Urinary bladder (tissue), 4 donors: ENCODE results near the gene CHD6. TPM values are rescaled to one million over a fixed set of nuclear protein-coding genes. Genes with fewer than 3 reads are reported as not detected.

ENCODE experiments used
- DNase-seq: peaks from one replicate; pipeline ENCODE4 v3.0.0-alpha.2; 2015; ENCODE audit errors: extremely low spot score
- H3K27ac ChIP-seq: one replicate; pipeline ENCODE4 v1.5.1; 2013; ENCODE audit warnings: low read depth, mild to moderate bottlenecking, moderate library complexity
- H3K36me3 ChIP-seq: one replicate; pipeline ENCODE4 v1.6.1; 2013; ENCODE audit warnings: mild to moderate bottlenecking, moderate library complexity; ENCODE audit not compliant: insufficient read depth
- H3K4me1 ChIP-seq: one replicate; pipeline ENCODE4 v1.6.1; 2013; ENCODE audit warnings: mild to moderate bottlenecking, moderate library complexity; ENCODE audit not compliant: insufficient read depth
- H3K4me3 ChIP-seq: one replicate; pipeline ENCODE4 v1.5.1; 2013; ENCODE audit warnings: low read depth, low read length
- WGBS: extraction: QIAGEN DNeasy Blood & Tissue Kit; methylation state at CpG from one replicate; pipeline ENCODE4 v1.1.7; 2013; 5-methylcytosine and 5-hydroxymethylcytosine counted together
- polyA plus RNA-seq: library from polyadenylated mRNA; stranded (reverse); fragments of 200-250 nt; gene quantifications from one replicate; pipeline ENCODE4 v1.2.3, GENCODE V29; 2013
- total RNA-seq: library from RNA; depleted of rRNA; stranded (reverse); fragments of >200 nt; gene quantifications from one replicate; pipeline ENCODE4 v1.2.3, GENCODE V29; 2014
- donor health status: healthy with polysubstance abuse.
- donor health status: healthy.

CHD6 gene
- total and polyA plus RNA-seq, 2 donors = 11.6 to 61.5 TPM

DNA sequence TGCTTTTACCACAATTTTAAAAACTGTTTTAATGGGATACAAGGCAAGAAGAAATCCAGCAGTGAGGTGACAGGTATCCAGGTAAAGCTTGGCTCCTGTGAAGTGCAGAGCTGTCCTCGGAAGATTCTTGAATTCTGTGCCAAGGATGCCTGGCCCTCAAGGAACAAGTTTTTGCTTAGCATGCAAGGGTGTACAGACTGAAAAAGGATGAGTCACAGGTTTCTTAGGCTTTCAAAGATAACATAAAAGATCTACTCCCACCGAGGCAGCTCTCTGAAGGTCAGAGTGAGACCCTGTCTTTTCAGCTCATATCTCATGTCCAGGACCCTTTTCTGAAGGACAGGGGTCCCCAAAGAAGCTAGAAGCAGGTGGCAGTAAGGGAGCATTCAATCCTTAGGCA, 83.3 kb downstream of the CHD6 start:
- H3K27ac ChIP-seq = no peak overlapping the region
- no peaks in the 10 kb centered on the region for H3K4me1 ChIP-seq
- WGBS = 64% methylated on average over 2 of the region's 2 CpGs
- no peaks in the 10 kb centered on the region for H3K36me3 ChIP-seq
- no peak overlapping the region for H3K4me3 ChIP-seq
- no peak for DNase-seq

DNA sequence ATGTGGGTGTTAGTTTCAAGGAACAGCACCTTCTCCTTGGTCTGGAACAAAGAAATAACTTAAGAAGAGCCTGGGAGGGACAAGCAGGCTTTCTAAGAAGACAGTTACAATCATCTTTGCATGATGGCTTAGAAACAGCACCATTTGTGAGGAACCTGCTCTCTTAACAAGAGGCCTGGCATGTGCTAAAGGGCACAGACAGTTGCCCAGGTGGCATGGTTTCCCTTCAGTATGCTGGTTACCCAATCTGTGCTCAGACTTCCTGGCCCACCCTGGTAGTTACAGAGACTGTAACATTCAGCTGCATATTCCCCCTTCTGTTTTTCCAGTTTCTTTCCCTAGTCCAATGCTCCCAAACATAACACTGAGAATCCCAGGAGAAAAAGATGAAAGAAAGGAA, 84.0 kb downstream of the CHD6 start:
- no peaks in the 10 kb centered on the region for H3K4me1 ChIP-seq
- no peak for DNase-seq
- no peak overlapping the region for H3K4me3 ChIP-seq
- no peak overlapping the region for H3K27ac ChIP-seq
- no peaks in the 10 kb centered on the region for H3K36me3 ChIP-seq

DNA sequence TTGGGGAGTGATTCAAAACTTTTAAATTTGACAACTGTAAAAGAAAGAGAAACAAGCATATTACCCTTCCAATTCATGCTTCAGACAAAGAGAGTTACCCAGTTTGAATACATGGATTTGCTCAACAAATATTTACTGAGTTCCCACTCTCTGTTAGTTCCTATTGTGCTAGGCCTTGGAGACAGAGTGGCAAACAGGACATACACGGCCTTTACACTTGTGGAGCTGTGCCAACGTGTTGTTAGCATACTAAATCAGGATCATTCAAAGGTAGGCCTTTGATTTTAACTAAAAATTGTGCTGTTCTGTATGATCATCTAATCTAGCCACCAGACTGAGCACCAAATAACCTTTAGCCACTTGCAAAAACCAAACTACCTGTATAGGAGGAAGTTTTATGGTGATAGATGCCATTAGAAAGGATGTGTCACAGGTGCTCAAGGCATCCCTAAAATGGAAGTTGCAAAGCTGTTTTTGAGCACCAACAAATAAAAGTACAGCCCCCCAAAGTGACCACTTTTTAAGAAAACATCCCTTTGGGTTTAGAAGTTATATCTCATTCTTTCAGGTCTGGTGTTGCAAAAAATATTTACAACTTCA, 84.5 kb downstream of the CHD6 start:
- no peak overlapping the region for H3K4me3 ChIP-seq
- WGBS = 69% methylated on average over 2 of the region's 2 CpGs
- no peaks in the 10 kb centered on the region for H3K36me3 ChIP-seq
- H3K27ac ChIP-seq = no peak overlapping the region
- DNase-seq = no peak
- H3K4me1 ChIP-seq = no peaks in the 10 kb centered on the region

- Histone ChIP-seq H3K36me3 (no peaks in the 10 kb centered on the region), H3K4me1 (no peaks in the 10 kb centered on the region), H3K4me3 (no peak overlapping the region), H3K27ac (no peak overlapping the region)
- WGBS = 96% methylated on average over 11 of the region's 11 CpGs
- no peak for DNase-seq
Observed at GRCh38 chr20:41532935-41533334, 85.2 kb downstream of the CHD6 start.

DNA sequence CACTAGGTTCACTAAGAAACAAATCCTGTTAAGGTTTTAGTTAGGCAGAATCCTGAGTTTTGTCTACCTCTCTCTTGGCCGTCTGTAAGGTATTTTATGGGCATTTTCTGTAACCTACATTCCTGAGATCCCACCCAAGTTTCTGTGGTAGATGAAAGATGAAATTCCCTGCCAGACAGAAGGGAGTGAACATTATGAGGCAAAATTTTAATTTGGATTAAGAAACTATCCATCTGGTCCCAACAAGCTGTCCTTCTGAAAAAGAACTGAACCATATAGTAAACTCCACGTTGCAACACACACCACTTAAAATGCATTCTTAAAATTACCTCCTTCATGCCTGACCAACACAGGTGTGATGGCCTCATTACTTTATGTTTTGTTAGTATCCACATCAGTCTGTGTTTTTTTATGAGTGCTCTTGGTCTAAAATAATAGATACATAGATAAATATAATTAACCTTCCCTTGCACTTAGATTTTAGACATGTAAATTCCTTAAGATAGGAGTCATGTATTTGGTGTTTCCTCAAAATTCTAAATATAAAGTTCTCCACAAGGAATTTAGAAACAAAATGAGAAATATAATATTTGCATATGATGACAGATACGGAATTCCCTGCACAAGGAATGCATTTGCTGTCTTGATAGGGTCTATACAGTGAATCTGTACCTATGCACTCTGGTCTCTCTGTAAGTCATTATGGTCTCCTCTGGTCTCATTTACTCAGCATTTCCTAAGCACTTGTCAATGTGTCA, 86.5 kb downstream of the CHD6 start:
- WGBS = 70% methylated on average over 3 of the region's 3 CpGs
- DNase-seq = no peak
- Histone ChIP-seq H3K4me1 (no peaks in the 10 kb centered on the region), H3K4me3 (no peak overlapping the region), H3K27ac (no peak overlapping the region), H3K36me3 (no peaks in the 10 kb centered on the region)

GRCh38 chr20:41530923-41531322, 87.3 kb downstream of the CHD6 start:
- 90% methylated on average over 1 of the region's 1 CpG for WGBS
- H3K36me3 ChIP-seq = no peaks in the 10 kb centered on the region
- H3K27ac ChIP-seq = no peak overlapping the region
- no peak for DNase-seq
- H3K4me3 ChIP-seq = no peak overlapping the region
- no peaks in the 10 kb centered on the region for H3K4me1 ChIP-seq

DNA sequence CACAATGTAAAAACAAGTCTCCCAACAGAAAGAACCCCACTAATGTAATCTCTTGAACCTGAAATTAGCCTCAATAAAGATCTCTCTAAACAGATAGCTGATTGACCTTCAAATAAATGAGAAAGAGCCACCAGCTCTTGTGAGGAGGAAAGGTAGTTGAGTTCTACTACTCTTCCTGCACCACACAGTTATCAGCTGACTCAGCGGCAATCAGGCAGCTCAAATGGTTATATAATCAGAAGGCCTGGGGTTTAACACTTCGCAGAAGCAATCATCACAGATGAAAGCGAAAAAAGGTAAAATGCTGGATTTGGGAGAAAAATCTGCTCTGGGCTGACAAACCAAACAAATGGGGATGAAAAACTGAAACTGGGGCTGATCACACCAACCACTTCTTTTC, 91.8 kb downstream of the CHD6 start:
- no peaks in the 10 kb centered on the region for H3K36me3 ChIP-seq
- H3K4me1 ChIP-seq = peaks cover 2% of the 10 kb centered on the region
- DNase-seq = no peak
- H3K27ac ChIP-seq = no peak overlapping the region
- H3K4me3 ChIP-seq = no peak overlapping the region
- WGBS = 72% methylated on average over 3 of the region's 3 CpGs

GRCh38 chr20:41524980-41525613, 93.1 kb downstream of the CHD6 start:
- WGBS = 55% methylated on average over 6 of the region's 6 CpGs
- peak; percentile 14 for DNase-seq
- H3K36me3 ChIP-seq = no peaks in the 10 kb centered on the region
- H3K4me3 ChIP-seq = no peak overlapping the region
- peaks cover 2% of the 10 kb centered on the region for H3K4me1 ChIP-seq
- H3K27ac ChIP-seq = no peak overlapping the region

DNA sequence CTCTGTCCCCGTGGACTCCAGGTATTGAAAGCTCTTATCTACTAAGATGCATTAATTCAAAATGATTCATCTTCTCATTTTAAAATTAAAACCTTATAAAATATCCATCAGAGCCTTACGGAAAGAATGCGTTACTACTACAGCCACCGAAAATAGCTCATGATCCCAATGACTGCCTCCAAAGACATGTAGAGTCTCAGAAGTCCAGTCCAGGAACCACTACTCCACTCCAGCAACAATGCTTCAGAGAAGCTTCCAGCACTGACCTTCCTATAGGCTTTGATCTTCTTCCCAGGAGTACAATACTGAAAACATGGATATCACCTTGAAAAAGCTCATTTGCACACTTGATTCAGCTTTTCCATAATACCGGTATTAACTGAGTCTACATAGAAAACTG, 94.3 kb downstream of the CHD6 start:
- H3K4me1 ChIP-seq = peaks cover 2% of the 10 kb centered on the region
- no peak overlapping the region for H3K4me3 ChIP-seq
- no peak overlapping the region for H3K27ac ChIP-seq
- H3K36me3 ChIP-seq = peaks cover 2% of the 10 kb centered on the region
- DNase-seq = no peak
- WGBS = 83% methylated on average over 5 of the region's 5 CpGs

- no peak for DNase-seq
- Histone ChIP-seq H3K36me3 (peaks cover 2% of the 10 kb centered on the region), H3K27ac (no peak overlapping the region), H3K4me3 (no peak overlapping the region), H3K4me1 (no peaks in the 10 kb centered on the region)
- WGBS = 62% methylated on average over 2 of the region's 2 CpGs
Observed at GRCh38 chr20:41513829-41514228, 104.3 kb downstream of the CHD6 start.

DNA sequence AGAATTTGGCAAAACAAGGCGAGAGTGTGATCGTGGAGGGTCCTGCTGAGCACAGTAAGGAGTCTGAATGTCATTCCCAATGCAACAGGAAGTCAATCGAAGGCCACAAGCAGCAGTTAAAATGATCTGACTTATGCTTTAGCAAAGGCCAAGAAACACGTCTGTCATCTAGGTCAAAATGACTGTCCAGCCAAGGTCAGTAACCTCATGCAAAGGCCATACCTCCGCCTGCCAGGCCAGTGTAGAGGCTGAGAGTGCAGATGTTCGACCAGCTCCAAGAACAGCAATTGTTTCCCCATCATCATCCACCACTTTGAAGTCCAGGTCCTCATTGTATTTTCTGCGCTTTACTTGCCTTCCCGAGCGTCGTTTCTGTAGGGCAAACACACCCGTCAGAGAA, 105.6 kb downstream of the CHD6 start:
- H3K27ac ChIP-seq = no peak overlapping the region
- H3K4me1 ChIP-seq = no peaks in the 10 kb centered on the region
- 85% methylated on average over 11 of the region's 11 CpGs for WGBS
- H3K36me3 ChIP-seq = peaks cover 2% of the 10 kb centered on the region
- no peak overlapping the region for H3K4me3 ChIP-seq
- no peak for DNase-seq

DNA sequence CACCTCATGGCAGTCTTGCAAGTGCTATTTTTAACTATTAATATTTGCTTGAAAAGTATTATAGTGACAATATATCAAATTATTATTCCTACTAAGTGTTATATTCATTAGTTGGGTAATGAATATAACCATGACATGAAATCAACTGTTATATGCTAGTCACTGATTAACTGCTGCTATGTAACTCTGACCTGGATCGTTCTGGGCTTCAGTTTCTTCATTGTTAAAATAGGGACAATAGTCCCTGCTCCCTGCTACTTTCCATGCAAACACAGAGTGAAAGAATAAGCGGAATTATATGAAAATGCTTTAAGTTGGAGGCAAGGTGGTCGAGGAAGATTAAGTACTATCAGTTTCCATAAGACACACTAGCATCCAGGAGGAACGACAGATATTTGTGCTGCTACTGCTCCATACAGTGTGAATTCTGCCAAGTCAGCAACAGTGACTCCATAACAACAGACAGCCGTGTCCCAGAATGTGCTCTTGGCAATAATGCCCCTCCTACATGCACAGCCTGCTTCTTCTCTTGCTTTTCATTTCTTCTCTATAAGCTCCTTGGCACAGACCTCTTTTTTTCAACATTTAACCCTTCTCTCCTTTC, 107.2 kb downstream of the CHD6 start:
- WGBS = 57% methylated on average over 5 of the region's 5 CpGs
- H3K27ac ChIP-seq = no peak overlapping the region
- no peaks in the 10 kb centered on the region for H3K4me1 ChIP-seq
- H3K36me3 ChIP-seq = peaks cover 2% of the 10 kb centered on the region
- H3K4me3 ChIP-seq = no peak overlapping the region
- no peak for DNase-seq

DNA sequence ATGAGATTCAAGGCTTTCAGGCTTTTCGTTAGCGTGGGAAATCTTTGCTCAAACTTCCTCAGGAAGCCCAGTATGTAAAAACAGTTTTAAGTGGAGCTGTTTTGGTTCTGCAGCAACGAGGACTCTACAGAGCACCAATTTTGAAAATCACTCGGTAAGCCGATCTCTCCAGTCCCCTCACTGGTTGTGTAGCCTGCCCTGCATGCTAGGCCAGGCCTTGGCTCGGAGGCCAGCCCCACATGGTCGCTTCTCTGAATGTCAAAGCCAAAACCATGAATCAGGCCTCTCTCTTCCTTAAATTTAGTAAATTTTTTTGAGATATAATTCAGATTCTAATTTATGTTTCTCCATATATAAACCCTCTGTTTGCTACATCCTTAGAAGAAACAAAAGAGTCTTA, 108.0 kb downstream of the CHD6 start:
- Histone ChIP-seq H3K27ac (no peak overlapping the region), H3K36me3 (peaks cover 2% of the 10 kb centered on the region), H3K4me3 (no peak overlapping the region), H3K4me1 (no peaks in the 10 kb centered on the region)
- no peak for DNase-seq
- WGBS = 47% methylated on average over 7 of the region's 7 CpGs
